ENCODE measurements around the gene RRM1.

The RRM1 gene

GRCh38 chr11:4184163-4184916, 89.7 kb downstream of the RRM1 start:
- H3K4me3 ChIP-seq (ENCODE audit: low read depth, low read length), result no peak overlapping the region
- DNase-seq (ENCODE audit: low read depth), result no peak
- TF ChIP-seq CTCF (IDR thresholded peaks at IDR 0.05; ENCODE audit: control insufficient read depth, extremely low read depth, insufficient read depth), result no peak

GRCh38 chr11:4185561-4185960, 91.0 kb downstream of the RRM1 start:
- DNase-seq (ENCODE audit: low read depth), result no peak
- no peak overlapping the region for H3K4me3 ChIP-seq (ENCODE audit: low read depth, low read length)
- TF ChIP-seq CTCF (IDR thresholded peaks at IDR 0.05; ENCODE audit: control insufficient read depth, extremely low read depth, insufficient read depth), result no peak

GRCh38 chr11:4186464-4187054, 92.0 kb downstream of the RRM1 start:
- TF ChIP-seq CTCF (IDR thresholded peaks at IDR 0.05; ENCODE audit: control insufficient read depth, extremely low read depth, insufficient read depth), result no peak
- no peak for DNase-seq (ENCODE audit: low read depth)
- H3K4me3 ChIP-seq (ENCODE audit: low read depth, low read length), result no peak overlapping the region

GRCh38 chr11:4187055-4187988, 92.7 kb downstream of the RRM1 start:
- H3K4me3 ChIP-seq (ENCODE audit: low read depth, low read length), result peak overlapping the region; percentile 43
- peak; percentile 70 for DNase-seq (ENCODE audit: low read depth)
- peak; percentile 94 for TF ChIP-seq CTCF (IDR thresholded peaks at IDR 0.05; ENCODE audit: control insufficient read depth, extremely low read depth, insufficient read depth)
